B cell (primary cell): ENCODE measurements around the gene INAFM2. TPM values are rescaled to one million over a fixed set of nuclear protein-coding genes. Genes with fewer than 3 reads are reported as not detected.

Experiments
- ATAC-seq: fragments of 200-7000 bp; cut with Tn5 transposase; one replicate; pipeline ENCODE4 v1.10.0; 2021; ENCODE audit warnings: low read depth, mild to moderate bottlenecking, moderate number of reproducible peaks, moderate library complexity
- CTCF ChIA-PET: fragments of 350-600 bp; sonication (Branson Sonifier 250); formaldehyde crosslinking; loops from one replicate; lab custom pipeline; 2021; ENCODE audit warnings: antibody characterized with exemption, inconsistent platforms; lab: Charles Lee
- POLR2A ChIA-PET: fragments of 350-600 bp; sonication (Branson Sonifier 250); formaldehyde crosslinking; loops from one replicate; lab custom pipeline; 2021; ENCODE audit warnings: antibody characterized with exemption; lab: Charles Lee
- DNase-seq: peaks from one replicate; pipeline ENCODE4 v3.0.0; 2013
- H2AFZ ChIP-seq: 2 replicates; pipeline ENCODE4 v1.6.1; 2012; ENCODE audit warnings: mild to moderate bottlenecking, low read depth, low read length; ENCODE audit not compliant: insufficient read depth, poor library complexity, severe bottlenecking
- H3K27ac ChIP-seq, 2 donors: 1 replicate in 1 of 2; 2 replicates in 1 of 2; pipeline ENCODE4 v1.5.1; 2012 to 2013; ENCODE audit warnings: low read length in 2 of 2, mild to moderate bottlenecking in 2 of 2, moderate library complexity in 1 of 2
- H3K27me3 ChIP-seq, 4 experiments: fragments of 200-600 bp in 1 of 4; sonication (generic) in 1 of 4; replicated peaks in 1 of 4; 1 replicate in 2 of 4; 2 replicates in 2 of 4; pipeline versions ENCODE4 v1.6.1 to v1.7.0; 2013 to 2016; ENCODE audit warnings: low read length in 3 of 4, mild to moderate bottlenecking in 2 of 4, mixed read lengths in 1 of 4, moderate library complexity in 1 of 4; ENCODE audit not compliant: insufficient read depth in 4 of 4, control insufficient read depth in 3 of 4; ENCODE audit errors: control extremely low read depth in 1 of 4
- H3K36me3 ChIP-seq, 2 experiments: replicated peaks in 1 of 2; 1 replicate in 1 of 2; 2 replicates in 1 of 2; pipeline versions ENCODE4 v1.6.1 to v1.7.1; 2013; ENCODE audit warnings: low read length in 1 of 2; ENCODE audit not compliant: insufficient read depth in 2 of 2, control insufficient read depth in 1 of 2; ENCODE audit errors: control extremely low read depth in 1 of 2, extremely low read depth in 1 of 2
- H3K4me1 ChIP-seq, 2 donors: fragments of 200-600 bp in 1 of 2; sonication (generic) in 1 of 2; 1 replicate in 1 of 2; 2 replicates in 1 of 2; pipeline versions ENCODE4 v1.5.1 to v1.6.1; 2013 to 2017; ENCODE audit warnings: low read length in 2 of 2; ENCODE audit not compliant: control insufficient read depth in 2 of 2, insufficient read depth in 2 of 2
- H3K4me2 ChIP-seq: replicated peaks from 2 replicates; pipeline ENCODE3; 2012; ENCODE audit warnings: mild to moderate bottlenecking, low read depth, low read length; ENCODE audit not compliant: poor library complexity, severe bottlenecking
- H3K4me3 ChIP-seq, 5 experiments: fragments of 200-600 bp in 1 of 5; sonication (generic) in 1 of 5; 1 replicate in 3 of 5; 2 replicates in 2 of 5; pipeline versions ENCODE4 v1.5.1 to v1.7.0; 2011 to 2016; ENCODE audit warnings: low read length in 4 of 5, mild to moderate bottlenecking in 4 of 5, low read depth in 2 of 5, control low read depth in 1 of 5, moderate library complexity in 1 of 5; ENCODE audit not compliant: insufficient read depth in 1 of 5; ENCODE audit errors: control extremely low read depth in 1 of 5, extremely low read depth in 1 of 5
- H3K79me2 ChIP-seq: fragments of 200-600 bp; sonication (generic); one replicate; pipeline ENCODE4 v1.6.0; 2016; ENCODE audit warnings: low read length; ENCODE audit not compliant: control insufficient read depth, insufficient read depth
- H3K9ac ChIP-seq: fragments of 200-600 bp; sonication (generic); 2 replicates; pipeline ENCODE4 v1.6.1; 2017; ENCODE audit warnings: mild to moderate bottlenecking, low read length, moderate library complexity
- H3K9me3 ChIP-seq, 3 donors: one replicate each; pipeline versions ENCODE4 v1.6.1 to v1.7.1; 2013; ENCODE audit warnings: low read length in 2 of 3; ENCODE audit not compliant: control insufficient read depth in 2 of 3, insufficient read depth in 1 of 3; ENCODE audit errors: control extremely low read depth in 1 of 3
- H4K20me1 ChIP-seq: 2 replicates; pipeline ENCODE4 v1.6.0; 2012; ENCODE audit warnings: mild to moderate bottlenecking, low read length; ENCODE audit not compliant: insufficient read depth, control insufficient read depth, poor library complexity, severe bottlenecking
- H3K27ac Mint-ChIP-seq: one replicate; pipeline ENCODE4 v1.8.0; 2021; ENCODE audit warnings: mixed read lengths
- H3K27me3 Mint-ChIP-seq: one replicate; pipeline ENCODE4 v1.8.0; 2021; ENCODE audit warnings: mixed read lengths
- H3K4me1 Mint-ChIP-seq: one replicate; pipeline ENCODE4 v1.8.0; 2021; ENCODE audit warnings: mixed read lengths
- H3K4me3 Mint-ChIP-seq: one replicate; pipeline ENCODE4 v1.8.0; 2021; ENCODE audit warnings: mixed read lengths
- H3K9me3 Mint-ChIP-seq: one replicate; pipeline ENCODE4 v1.8.0; 2022; ENCODE audit warnings: mixed read lengths; ENCODE audit not compliant: insufficient read depth
- EZH2 ChIP-seq: IDR thresholded peaks from 2 replicates; pipeline ENCODE4 v1.6.1; 2012; ENCODE audit warnings: borderline replicate concordance, low read depth, mild to moderate bottlenecking, moderate library complexity, low read length; ENCODE audit not compliant: insufficient read depth, poor library complexity, severe bottlenecking
- WGBS: methylation state at CpG from one replicate; pipeline ENCODE4 v1.1.5; 2013; ENCODE audit warnings: missing lambda C conversion rate; ENCODE audit not compliant: insufficient coverage; 5-methylcytosine and 5-hydroxymethylcytosine counted together
- intact Hi-C: fragments of 100-400 bp; cut with micrococcal nuclease; formaldehyde crosslinking; loops from one replicate; pipeline ENCODE4 v1.10.0; 2022
- polyA plus RNA-seq: library from polyadenylated mRNA; depleted of rRNA; stranded (reverse); fragments of >200 nt; gene quantifications from 2 replicates; pipeline ENCODE4 v1.2.3, GENCODE V29; 2012
- total RNA-seq, 2 donors: library from RNA; stranded (reverse); fragments of 120-200 nt in 1 of 2; gene quantifications; 1 replicate in 1 of 2; 2 replicates in 1 of 2; pipeline versions ENCODE4 v1.2.3 to v1.2.4, GENCODE V29; 2013 to 2022
- TF ChIP-seq, protein P1 (sequence below): fragments of 200-600 bp; IDR thresholded peaks from one replicate; pipeline ENCODE4 v1.8.0; 2022; ENCODE audit warnings: antibody characterized with exemption, mild to moderate bottlenecking

The INAFM2 gene
- total and polyA plus RNA-seq, 2 donors (not counting 1 experiment from before 2014, with no cell fraction given) = 3.0 to 7.0 TPM

DNA sequence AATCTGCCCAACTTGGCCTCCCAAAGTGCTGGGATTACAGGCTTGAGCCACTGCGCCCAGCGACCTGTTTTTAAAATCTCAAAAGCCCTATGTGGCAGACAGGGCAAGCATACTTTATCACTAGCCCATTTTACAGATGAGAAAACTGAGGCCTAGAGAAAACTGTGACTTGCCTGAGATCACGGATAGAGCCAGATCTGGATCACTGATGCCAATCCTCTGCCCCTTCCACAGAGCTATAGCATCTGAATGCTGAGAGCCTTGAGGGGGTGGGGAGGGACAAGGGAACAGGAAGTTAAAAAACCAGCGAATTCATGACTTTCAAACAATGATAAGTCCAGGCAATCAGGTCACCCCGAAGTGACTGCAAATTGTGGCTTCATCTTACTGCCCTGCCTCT lies 48.0 kb upstream of the INAFM2 start:
- DNase-seq (no peak), ATAC-seq (no peak)
- POLR2A ChIA-PET = no interaction called here
- no peaks in the 10 kb centered on the region for H3K36me3 ChIP-seq
- TF ChIP-seq, protein P1, sequence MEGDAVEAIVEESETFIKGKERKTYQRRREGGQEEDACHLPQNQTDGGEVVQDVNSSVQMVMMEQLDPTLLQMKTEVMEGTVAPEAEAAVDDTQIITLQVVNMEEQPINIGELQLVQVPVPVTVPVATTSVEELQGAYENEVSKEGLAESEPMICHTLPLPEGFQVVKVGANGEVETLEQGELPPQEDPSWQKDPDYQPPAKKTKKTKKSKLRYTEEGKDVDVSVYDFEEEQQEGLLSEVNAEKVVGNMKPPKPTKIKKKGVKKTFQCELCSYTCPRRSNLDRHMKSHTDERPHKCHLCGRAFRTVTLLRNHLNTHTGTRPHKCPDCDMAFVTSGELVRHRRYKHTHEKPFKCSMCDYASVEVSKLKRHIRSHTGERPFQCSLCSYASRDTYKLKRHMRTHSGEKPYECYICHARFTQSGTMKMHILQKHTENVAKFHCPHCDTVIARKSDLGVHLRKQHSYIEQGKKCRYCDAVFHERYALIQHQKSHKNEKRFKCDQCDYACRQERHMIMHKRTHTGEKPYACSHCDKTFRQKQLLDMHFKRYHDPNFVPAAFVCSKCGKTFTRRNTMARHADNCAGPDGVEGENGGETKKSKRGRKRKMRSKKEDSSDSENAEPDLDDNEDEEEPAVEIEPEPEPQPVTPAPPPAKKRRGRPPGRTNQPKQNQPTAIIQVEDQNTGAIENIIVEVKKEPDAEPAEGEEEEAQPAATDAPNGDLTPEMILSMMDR = no peak
- no peak for TF ChIP-seq EZH2
- no peaks in the 10 kb centered on the region for H3K79me2 ChIP-seq
- Mint-ChIP-seq H3K27me3 (peaks cover 22% of the 10 kb centered on the region), H3K27ac (no peak overlapping the region), H3K9me3 (no peaks in the 10 kb centered on the region), H3K4me1 (peaks cover 22% of the 10 kb centered on the region), H3K4me3 (no peak overlapping the region)
- intact Hi-C loops = loop anchor here (2.0 to 5.0 kb wide), 2 partner anchors 113 to 167 kb away; partner anchors contain the start of genes BMF and BUB1B
- H3K9ac ChIP-seq = no peak overlapping the region
- no peaks in the 10 kb centered on the region for H4K20me1 ChIP-seq
- no peak overlapping the region for H3K4me3 ChIP-seq
- no peak overlapping the region for H3K27ac ChIP-seq
- H3K4me1 ChIP-seq = peaks cover 6 to 19% of the 10 kb centered on the region in 2 donors
- H2AFZ ChIP-seq = no peak overlapping the region
- WGBS = 67% methylated on average over 4 of the region's 5 CpGs
- peaks cover 0 to 6% (median 0%) of the 10 kb centered on the region in 3 donors for H3K9me3 ChIP-seq
- H3K4me2 ChIP-seq = no peak overlapping the region
- peaks cover 0 to 37% (median 14%) of the 10 kb centered on the region in 4 experiments for H3K27me3 ChIP-seq
- CTCF ChIA-PET = interaction anchor here (0.7 to 12.3 kb wide), 18 partner anchors 12 to 492 kb away, joined by 3 to 382 read pairs (median 14); partner anchors contain the start of genes CCDC9B, PAK6, PLCB2 and SRP14

DNA sequence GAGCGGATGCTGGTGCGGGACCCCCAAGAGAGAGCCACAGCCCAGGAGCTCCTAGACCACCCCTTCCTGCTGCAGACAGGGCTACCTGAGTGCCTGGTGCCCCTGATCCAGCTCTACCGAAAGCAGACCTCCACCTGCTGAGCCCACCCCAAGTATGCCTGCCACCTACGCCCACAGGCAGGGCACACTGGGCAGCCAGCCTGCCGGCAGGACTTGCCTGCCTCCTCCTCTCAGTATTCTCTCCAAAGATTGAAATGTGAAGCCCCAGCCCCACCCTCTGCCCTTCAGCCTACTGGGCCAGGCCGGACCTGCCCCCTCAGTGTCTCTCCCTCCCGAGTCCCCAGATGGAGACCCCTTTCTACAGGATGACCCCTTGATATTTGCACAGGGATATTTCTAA lies 47.5 kb upstream of the INAFM2 start:
- H3K9me3 ChIP-seq = peaks cover 0 to 6% (median 0%) of the 10 kb centered on the region in 3 donors
- no peak overlapping the region for H3K4me2 ChIP-seq
- no peaks in the 10 kb centered on the region for H3K79me2 ChIP-seq
- intact Hi-C loops = loop anchor here (2.0 to 5.0 kb wide), 2 partner anchors 114 to 167 kb away; partner anchors contain the start of genes BMF and BUB1B
- H3K4me3 ChIP-seq = no peak overlapping the region
- H4K20me1 ChIP-seq = no peaks in the 10 kb centered on the region
- Mint-ChIP-seq H3K27me3 (peaks cover 24% of the 10 kb centered on the region), H3K4me3 (no peak overlapping the region), H3K9me3 (no peaks in the 10 kb centered on the region), H3K4me1 (peaks cover 22% of the 10 kb centered on the region), H3K27ac (no peak overlapping the region)
- CTCF ChIA-PET = interaction anchor here (0.8 to 12.3 kb wide), 8 partner anchors 34 to 492 kb away, joined by 3 to 382 read pairs (median 129); partner anchors contain the start of genes CCDC9B, PLCB2 and SRP14
- peaks cover 6 to 19% of the 10 kb centered on the region in 2 donors for H3K4me1 ChIP-seq
- no peak overlapping the region for H3K9ac ChIP-seq
- peaks cover 0 to 41% (median 17%) of the 10 kb centered on the region in 4 experiments for H3K27me3 ChIP-seq
- ATAC-seq (no peak), DNase-seq (no peak)
- no peak overlapping the region for H3K27ac ChIP-seq
- H3K36me3 ChIP-seq = no peaks in the 10 kb centered on the region
- WGBS = 96% methylated on average over 7 of the region's 7 CpGs
- TF ChIP-seq EZH2 = no peak
- TF ChIP-seq, protein P1 = no peak
- H2AFZ ChIP-seq = no peak overlapping the region
- POLR2A ChIA-PET = interaction anchor here (1.1 kb wide), 1 partner anchor 59 kb away, joined by 4 read pairs; no protein-coding TSS in a partner anchor
